Endothelial cell of umbilical vein (primary cell): ENCODE data around the gene SLC44A3. TPM values are rescaled to one million over a fixed set of nuclear protein-coding genes. Genes with fewer than 3 reads are reported as not detected.
A peak's percentile ranks its signal among the peaks of the same experiment; 100 is the strongest.

Experiments
- BruUV-seq: library from RNA; stranded (reverse); fragments of 400-500 nt; replicated peaks from 2 replicates; lab custom pipeline; 2021; lab: Mats Ljungman, UMichigan
- CTCF ChIA-PET: fragments of 300-600, 350-600 bp; sonication (Branson Sonifier 250); formaldehyde crosslinking; loops from one replicate; lab custom pipeline; 2021; ENCODE audit warnings: antibody characterized with exemption, inconsistent platforms; lab: Charles Lee
- POLR2A ChIA-PET: fragments of 300-600, 350-600 bp; sonication (Branson Sonifier 250); formaldehyde crosslinking; loops from one replicate; lab custom pipeline; 2021; ENCODE audit warnings: antibody characterized with exemption, inconsistent platforms; lab: Charles Lee
- DNase-seq: peaks from one replicate; pipeline ENCODE4 v3.0.0-alpha.2; 2011; ENCODE audit warnings: low read depth, low spot score
- FAIRE-seq: peaks from 2 replicates; lab custom pipeline; 2011; peaks lifted over from hg19 to GRCh38; lab: Jason Lieb, UNC
- H2AFZ ChIP-seq: 2 replicates; pipeline ENCODE4 v1.6.0; 2012; ENCODE audit warnings: low read depth, low read length, control low read depth, inconsistent platforms
- H3K27ac ChIP-seq: 2 replicates; pipeline ENCODE4 v1.5.1; 2011; ENCODE audit warnings: low read depth, mild to moderate bottlenecking, control low read depth, low read length, moderate library complexity; ENCODE audit not compliant: insufficient read depth
- H3K27me3 ChIP-seq, 2 experiments: 2 replicates each; pipeline versions ENCODE4 v1.6.0 to v1.6.1; 2011; ENCODE audit warnings: low read length in 2 of 2, mixed read lengths in 1 of 2; ENCODE audit not compliant: control insufficient read depth in 2 of 2, insufficient read depth in 2 of 2
- H3K36me3 ChIP-seq, 2 experiments: 2 replicates in 1 of 2; 3 replicates in 1 of 2; pipeline ENCODE4 v1.5.1; 2011; ENCODE audit warnings: low read length in 2 of 2, mild to moderate bottlenecking in 1 of 2, moderate library complexity in 1 of 2; ENCODE audit not compliant: control insufficient read depth in 2 of 2, insufficient read depth in 2 of 2; ENCODE audit errors: extremely low read depth in 1 of 2
- H3K4me1 ChIP-seq: 3 replicates; pipeline ENCODE4 v1.5.1; 2011; ENCODE audit warnings: mild to moderate bottlenecking, low read length; ENCODE audit not compliant: control insufficient read depth, insufficient read depth; ENCODE audit errors: extremely low read depth
- H3K4me2 ChIP-seq: 2 replicates; pipeline ENCODE4 v1.6.1; 2011; ENCODE audit warnings: low read length, control low read depth, mixed read lengths; ENCODE audit not compliant: insufficient read depth
- H3K4me3 ChIP-seq, 3 experiments: fragments of 200-600 bp in 1 of 3; sonication (generic), shearing (Covaris generic) in 1 of 3; replicated peaks in 1 of 3; 2 replicates each; pipeline ENCODE4 v1.5.1; 2011 to 2016; ENCODE audit warnings: control low read depth in 3 of 3, low read length in 3 of 3, mild to moderate bottlenecking in 2 of 3, inconsistent platforms in 1 of 3, low read depth in 1 of 3, moderate library complexity in 1 of 3; ENCODE audit not compliant: insufficient read depth in 1 of 3
- H3K79me2 ChIP-seq: 2 replicates; pipeline ENCODE4 v1.6.0; 2012; ENCODE audit warnings: low read length, inconsistent platforms; ENCODE audit not compliant: control insufficient read depth, insufficient read depth
- H3K9ac ChIP-seq: replicated peaks from 2 replicates; pipeline ENCODE3; 2011; ENCODE audit warnings: low read length, control low read depth; ENCODE audit not compliant: insufficient read depth; ENCODE audit errors: extremely low read depth
- H3K9me1 ChIP-seq: replicated peaks from 3 replicates; pipeline ENCODE4 v1.6.0; 2011; ENCODE audit warnings: mild to moderate bottlenecking, low read length; ENCODE audit not compliant: control insufficient read depth, insufficient read depth; ENCODE audit errors: extremely low read depth
- H3K9me3 ChIP-seq: replicated peaks from 2 replicates; pipeline ENCODE4 v1.5.1; 2012; ENCODE audit warnings: low read length, inconsistent platforms; ENCODE audit not compliant: control insufficient read depth, insufficient read depth
- H4K20me1 ChIP-seq: replicated peaks from 2 replicates; pipeline ENCODE3; 2011; ENCODE audit warnings: mild to moderate bottlenecking, low read length; ENCODE audit not compliant: control insufficient read depth, insufficient read depth; ENCODE audit errors: extremely low read depth
- EZH2 ChIP-seq: IDR thresholded peaks from 2 replicates; pipeline ENCODE4 v1.6.1; 2012; ENCODE audit warnings: borderline replicate concordance, low read depth, mild to moderate bottlenecking, moderate library complexity, low read length, inconsistent platforms; ENCODE audit not compliant: severe bottlenecking
- FOS ChIP-seq: IDR thresholded peaks from 2 replicates; pipeline ENCODE4 v1.6.1; 2011; ENCODE audit warnings: mild to moderate bottlenecking, low read length, moderate library complexity, borderline replicate concordance; ENCODE audit not compliant: insufficient read depth
- GATA2 ChIP-seq: IDR thresholded peaks from 2 replicates; pipeline ENCODE4 v1.7.0; 2011; ENCODE audit warnings: low read depth, mild to moderate bottlenecking, moderate library complexity, mixed read lengths, low read length; ENCODE audit not compliant: insufficient read length, insufficient read depth
- JUN ChIP-seq: IDR thresholded peaks from 2 replicates; pipeline ENCODE4 v1.6.1; 2011; ENCODE audit warnings: borderline replicate concordance, low read depth; ENCODE audit not compliant: insufficient read length, insufficient read depth
- MYC ChIP-seq: IDR thresholded peaks from one replicate; pipeline ENCODE4 v1.6.1; 2011; ENCODE audit warnings: mild to moderate bottlenecking, low read depth, low read length
- POLR2A ChIP-seq: IDR thresholded peaks from 2 replicates; pipeline ENCODE4 v1.6.1; 2012; ENCODE audit warnings: low read depth, mild to moderate bottlenecking, control low read depth, low read length
- POLR2AphosphoS5 ChIP-seq: IDR thresholded peaks from 2 replicates; pipeline ENCODE4 v1.6.1; 2012; ENCODE audit warnings: low read depth, mild to moderate bottlenecking, control low read depth, low read length, moderate library complexity; ENCODE audit not compliant: insufficient read depth
- dilution Hi-C: fragments of 300-500 bp; cut with MboI; formaldehyde crosslinking; loops from one replicate; pipeline ENCODE4 v1.15.0; 2019; ENCODE audit warnings: low sequenced_read_pairs; ENCODE audit not compliant: extremely low pct_ligation_motif_present
- intact Hi-C: fragments of 100-400 bp; cut with micrococcal nuclease; formaldehyde crosslinking; loops from one replicate; pipeline ENCODE4 v1.10.0; 2022
- polyA plus RNA-seq, 4 experiments: library from polyadenylated mRNA; depleted of rRNA in 3 of 4; stranded (reverse) in 3 of 4; unstranded in 1 of 4; fragments of >200 nt; gene quantifications; 2 replicates each; pipeline versions ENCODE4 v1.2.1 to v1.2.3, GENCODE V29; 2011 to 2012; ENCODE audit warnings: missing spikeins in 1 of 4
- total RNA-seq: library from RNA; stranded (reverse); gene quantifications from 2 replicates; pipeline ENCODE4 v1.2.3, GENCODE V29; 2021
- TF ChIP-seq, protein P1 (sequence below): IDR thresholded peaks from 2 replicates; pipeline ENCODE4 v1.6.1; 2011; ENCODE audit not compliant: insufficient read depth, insufficient read length
- TF ChIP-seq, protein P2 (sequence below), 2 donors: IDR thresholded peaks; 1 replicate in 1 of 2; 2 replicates in 1 of 2; pipeline ENCODE4 v1.5.1; 2011; ENCODE audit warnings: low read length in 2 of 2, mild to moderate bottlenecking in 2 of 2, moderate library complexity in 2 of 2, control low read depth in 1 of 2, inconsistent platforms in 1 of 2, low read depth in 1 of 2; ENCODE audit not compliant: insufficient read depth in 1 of 2; ENCODE audit errors: extremely low read depth in 1 of 2

Gene SLC44A3
- total and polyA plus RNA-seq, 2 donors (not counting 3 experiments of a cell fraction or from before 2014, with no cell fraction given) = 0.29 to 0.42 TPM

DNA sequence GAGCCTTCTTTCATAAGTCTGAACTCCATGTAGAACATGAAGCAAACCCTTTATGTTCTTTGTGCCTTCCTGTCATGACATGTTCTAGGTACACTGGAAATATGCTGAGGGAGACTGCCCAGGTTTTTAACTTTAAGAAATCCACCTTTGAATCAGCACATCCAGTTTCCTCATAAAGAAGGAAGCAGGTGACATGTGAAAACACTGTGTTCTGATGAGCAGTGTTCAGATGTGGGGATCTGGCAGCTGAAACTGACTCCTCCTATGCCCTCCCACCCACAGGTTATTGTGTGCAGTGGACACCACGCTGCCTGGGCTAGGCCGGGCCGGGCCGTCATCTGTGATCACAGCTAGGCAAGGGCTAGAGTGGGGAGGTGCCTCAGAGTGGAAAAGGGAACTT, 55.6 kb downstream of the SLC44A3 start:
- dilution Hi-C loops = no loop called here
- DNase-seq (no peak), FAIRE-seq (peak; percentile 64)
- H3K79me2 ChIP-seq = no peaks in the 10 kb centered on the region
- no peak overlapping the region for H3K27ac ChIP-seq
- no peaks in the 10 kb centered on the region for H3K27me3 ChIP-seq
- no peak for TF ChIP-seq FOS
- TF ChIP-seq EZH2 = no peak
- TF ChIP-seq, protein P1, sequence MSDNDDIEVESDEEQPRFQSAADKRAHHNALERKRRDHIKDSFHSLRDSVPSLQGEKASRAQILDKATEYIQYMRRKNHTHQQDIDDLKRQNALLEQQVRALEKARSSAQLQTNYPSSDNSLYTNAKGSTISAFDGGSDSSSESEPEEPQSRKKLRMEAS = no peak
- no peak for TF ChIP-seq POLR2AphosphoS5
- TF ChIP-seq, protein P2, sequence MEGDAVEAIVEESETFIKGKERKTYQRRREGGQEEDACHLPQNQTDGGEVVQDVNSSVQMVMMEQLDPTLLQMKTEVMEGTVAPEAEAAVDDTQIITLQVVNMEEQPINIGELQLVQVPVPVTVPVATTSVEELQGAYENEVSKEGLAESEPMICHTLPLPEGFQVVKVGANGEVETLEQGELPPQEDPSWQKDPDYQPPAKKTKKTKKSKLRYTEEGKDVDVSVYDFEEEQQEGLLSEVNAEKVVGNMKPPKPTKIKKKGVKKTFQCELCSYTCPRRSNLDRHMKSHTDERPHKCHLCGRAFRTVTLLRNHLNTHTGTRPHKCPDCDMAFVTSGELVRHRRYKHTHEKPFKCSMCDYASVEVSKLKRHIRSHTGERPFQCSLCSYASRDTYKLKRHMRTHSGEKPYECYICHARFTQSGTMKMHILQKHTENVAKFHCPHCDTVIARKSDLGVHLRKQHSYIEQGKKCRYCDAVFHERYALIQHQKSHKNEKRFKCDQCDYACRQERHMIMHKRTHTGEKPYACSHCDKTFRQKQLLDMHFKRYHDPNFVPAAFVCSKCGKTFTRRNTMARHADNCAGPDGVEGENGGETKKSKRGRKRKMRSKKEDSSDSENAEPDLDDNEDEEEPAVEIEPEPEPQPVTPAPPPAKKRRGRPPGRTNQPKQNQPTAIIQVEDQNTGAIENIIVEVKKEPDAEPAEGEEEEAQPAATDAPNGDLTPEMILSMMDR (IDR thresholded peaks at IDR 0.05; ENCODE audit: extremely low read depth in 1 of 2, insufficient read depth in 1 of 2, low read depth in 1 of 2, low read length in 2 of 2) = no peak
- TF ChIP-seq GATA2 = no peak
- TF ChIP-seq POLR2A = no peak
- TF ChIP-seq MYC = no peak
- no peak for TF ChIP-seq JUN
- no TSS peak for BruUV-seq
- peaks cover 29% of the 10 kb centered on the region for H3K4me1 ChIP-seq
- H3K9me3 ChIP-seq = no peaks in the 10 kb centered on the region
- no peak overlapping the region for H2AFZ ChIP-seq
- no peaks in the 10 kb centered on the region for H3K36me3 ChIP-seq
- H3K4me2 ChIP-seq = no peak overlapping the region
- no peaks in the 10 kb centered on the region for H4K20me1 ChIP-seq
- CTCF ChIA-PET = interaction anchor here (1.1 to 5.2 kb wide), 5 partner anchors 11 to 167 kb away, joined by 3 to 39 read pairs (median 5); no protein-coding TSS in a partner anchor
- intact Hi-C loops = no loop called here
- POLR2A ChIA-PET = no interaction called here
- no peaks in the 10 kb centered on the region for H3K9me1 ChIP-seq
- no peak overlapping the region for H3K9ac ChIP-seq
- no peak overlapping the region for H3K4me3 ChIP-seq
